Type B pancreatic cell (in vitro differentiated cells): Measurements from ENCODE around the gene MACROH2A2. TPM values are rescaled to one million over a fixed set of nuclear protein-coding genes. Genes with fewer than 3 reads are reported as not detected.
"Not testable (repeated sequence)": the region's sequence is repeated elsewhere in the genome, so short reads cannot be mapped to it uniquely, and the experiment has no call there.

Experiments used
- DNase-seq: peaks from one replicate; pipeline ENCODE4 v3.0.0; 2021; ENCODE audit warnings: mixed read lengths; ENCODE audit not compliant: unreplicated experiment; ENCODE audit errors: extremely low spot score
- H3K27ac Mint-ChIP-seq: 2 replicates; pipeline ENCODE4 v1.8.0; 2021; ENCODE audit warnings: mild to moderate bottlenecking, mixed read lengths
- H3K27me3 Mint-ChIP-seq: 2 replicates; pipeline ENCODE4 v1.8.0; 2021; ENCODE audit warnings: mixed read lengths
- H3K36me3 Mint-ChIP-seq: 2 replicates; pipeline ENCODE4 v1.8.0; 2021; ENCODE audit warnings: mixed read lengths
- H3K4me1 Mint-ChIP-seq: one replicate; pipeline ENCODE4 v1.8.0; 2021; ENCODE audit warnings: mixed read lengths; ENCODE audit not compliant: unreplicated experiment
- H3K4me3 Mint-ChIP-seq: 2 replicates; pipeline ENCODE4 v1.8.0; 2021; ENCODE audit warnings: mild to moderate bottlenecking, mixed read lengths
- H3K9me3 Mint-ChIP-seq: 2 replicates; pipeline ENCODE4 v1.8.0; 2021; ENCODE audit warnings: mixed read lengths
- total RNA-seq: library from RNA; stranded (reverse); gene quantifications from 2 replicates; pipeline ENCODE4 v1.2.1, GENCODE V29; 2021; ENCODE audit warnings: low replicate concordance
- TF ChIP-seq, protein P1 (sequence below): fragments of 200-600 bp; sonication (generic); conservative IDR thresholded peaks from 2 replicates; pipeline ENCODE4 v1.5.0; 2021; ENCODE audit warnings: antibody characterized with exemption, mild to moderate bottlenecking

The MACROH2A2 gene
- total RNA-seq, 1 donor from 2014 or later, result 117 TPM

DNA sequence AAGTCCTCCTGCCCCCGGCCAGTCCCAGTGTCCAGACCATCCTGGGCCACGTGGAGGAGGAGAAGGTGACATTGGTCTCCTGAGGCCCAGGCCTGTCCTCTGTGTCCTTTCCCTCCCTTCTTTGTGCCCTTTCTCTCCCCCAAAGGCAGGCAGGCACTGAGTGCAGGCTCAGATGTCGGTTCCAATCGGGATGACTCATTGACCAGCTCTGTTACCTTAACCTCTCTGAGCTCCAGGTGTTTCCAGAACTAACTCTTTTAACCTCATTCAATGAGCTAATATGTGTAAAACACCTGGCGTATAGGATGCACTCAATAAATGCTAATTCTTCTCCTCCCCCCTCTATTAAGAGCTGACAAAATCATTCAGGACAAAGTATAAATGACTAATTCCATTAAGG is 25.7 kb downstream of the MACROH2A2 start:
- Mint-ChIP-seq H3K36me3 (peaks cover 49% of the 10 kb centered on the region), H3K27me3 (no peaks in the 10 kb centered on the region), H3K27ac (no peak overlapping the region), H3K4me3 (no peak overlapping the region), H3K9me3 (no peaks in the 10 kb centered on the region), H3K4me1 (peaks cover 13% of the 10 kb centered on the region)
- DNase-seq, result no peak
- TF ChIP-seq, protein P1, sequence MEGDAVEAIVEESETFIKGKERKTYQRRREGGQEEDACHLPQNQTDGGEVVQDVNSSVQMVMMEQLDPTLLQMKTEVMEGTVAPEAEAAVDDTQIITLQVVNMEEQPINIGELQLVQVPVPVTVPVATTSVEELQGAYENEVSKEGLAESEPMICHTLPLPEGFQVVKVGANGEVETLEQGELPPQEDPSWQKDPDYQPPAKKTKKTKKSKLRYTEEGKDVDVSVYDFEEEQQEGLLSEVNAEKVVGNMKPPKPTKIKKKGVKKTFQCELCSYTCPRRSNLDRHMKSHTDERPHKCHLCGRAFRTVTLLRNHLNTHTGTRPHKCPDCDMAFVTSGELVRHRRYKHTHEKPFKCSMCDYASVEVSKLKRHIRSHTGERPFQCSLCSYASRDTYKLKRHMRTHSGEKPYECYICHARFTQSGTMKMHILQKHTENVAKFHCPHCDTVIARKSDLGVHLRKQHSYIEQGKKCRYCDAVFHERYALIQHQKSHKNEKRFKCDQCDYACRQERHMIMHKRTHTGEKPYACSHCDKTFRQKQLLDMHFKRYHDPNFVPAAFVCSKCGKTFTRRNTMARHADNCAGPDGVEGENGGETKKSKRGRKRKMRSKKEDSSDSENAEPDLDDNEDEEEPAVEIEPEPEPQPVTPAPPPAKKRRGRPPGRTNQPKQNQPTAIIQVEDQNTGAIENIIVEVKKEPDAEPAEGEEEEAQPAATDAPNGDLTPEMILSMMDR, result no peak

DNA sequence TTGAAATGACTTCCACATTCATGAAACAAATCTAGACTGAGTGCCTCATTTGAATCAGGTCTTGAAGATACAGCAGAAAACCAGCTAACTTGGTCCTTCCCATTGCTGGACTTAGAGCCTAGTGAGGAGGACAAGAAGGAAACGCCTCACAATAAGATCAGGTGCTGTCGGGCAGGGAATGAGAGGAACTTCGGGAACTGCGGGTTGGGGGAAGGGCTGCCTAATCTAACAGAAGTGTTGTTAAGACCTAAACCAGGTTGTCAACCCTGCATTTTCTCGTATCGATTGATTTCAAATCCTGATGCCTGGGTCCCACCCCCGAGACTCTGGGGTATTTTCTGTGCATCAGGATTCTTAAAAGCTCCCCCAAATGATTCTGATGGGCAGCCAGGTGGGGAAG is 26.3 kb downstream of the MACROH2A2 start:
- H3K27me3 Mint-ChIP-seq, result no peaks in the 10 kb centered on the region
- no peaks in the 10 kb centered on the region for H3K9me3 Mint-ChIP-seq
- H3K27ac Mint-ChIP-seq, result no peak overlapping the region
- peak; percentile 62 for DNase-seq
- peaks cover 12% of the 10 kb centered on the region for H3K4me1 Mint-ChIP-seq
- TF ChIP-seq, protein P1, result no peak
- peaks cover 54% of the 10 kb centered on the region for H3K36me3 Mint-ChIP-seq
- no peak overlapping the region for H3K4me3 Mint-ChIP-seq

DNA sequence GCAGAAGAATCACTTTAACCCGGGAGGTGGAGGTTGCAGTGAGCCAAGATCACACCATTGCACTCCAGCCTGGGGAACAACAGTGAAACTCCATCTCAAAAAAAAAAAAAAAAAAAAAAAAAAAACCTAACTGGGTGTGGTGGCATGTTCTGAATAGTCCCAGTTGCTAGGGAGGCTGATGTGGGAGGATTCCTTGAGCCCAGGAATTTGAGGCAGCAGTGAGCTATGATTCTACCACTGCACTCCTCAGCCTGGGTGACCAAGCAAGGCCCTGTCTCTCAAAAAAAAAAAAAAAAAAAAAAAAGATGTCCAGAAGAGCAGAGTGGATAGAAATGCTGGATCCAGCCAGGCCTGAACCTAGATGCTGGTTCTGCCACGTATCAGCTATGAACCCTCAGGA is 28.1 kb downstream of the MACROH2A2 start:
- not testable (repeated sequence) for H3K9me3 Mint-ChIP-seq, H3K27me3 Mint-ChIP-seq, DNase-seq, H3K4me3 Mint-ChIP-seq, H3K27ac Mint-ChIP-seq
- peaks cover 17% of the 10 kb centered on the region for H3K4me1 Mint-ChIP-seq
- H3K36me3 Mint-ChIP-seq, result peaks cover 52% of the 10 kb centered on the region

DNA sequence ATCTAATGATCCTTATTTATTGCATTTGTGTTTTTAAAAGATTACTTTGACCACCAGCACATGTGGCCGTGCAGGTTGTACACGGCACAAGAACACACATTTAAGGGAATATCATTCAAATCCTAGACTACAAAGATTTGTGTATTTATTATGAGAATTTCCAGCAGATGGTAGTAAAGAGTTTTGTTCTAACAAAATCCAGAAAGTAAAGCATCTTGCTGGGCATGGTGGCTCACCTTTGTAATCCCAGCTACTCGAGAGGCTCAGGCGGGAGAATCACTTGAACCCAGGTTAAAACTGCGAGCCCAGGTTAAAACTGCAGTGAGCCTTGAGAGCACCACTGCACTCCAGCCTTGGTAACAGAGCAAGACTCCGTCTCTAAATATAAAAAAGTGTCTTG is 31.5 kb downstream of the MACROH2A2 start:
- TF ChIP-seq, protein P1, result no peak
- Mint-ChIP-seq H3K36me3 (peaks cover 33% of the 10 kb centered on the region), H3K27ac (no peak overlapping the region), H3K4me1 (peaks cover 17% of the 10 kb centered on the region), H3K4me3 (no peak overlapping the region), H3K9me3 (no peaks in the 10 kb centered on the region), H3K27me3 (no peaks in the 10 kb centered on the region)
- DNase-seq, result no peak

DNA sequence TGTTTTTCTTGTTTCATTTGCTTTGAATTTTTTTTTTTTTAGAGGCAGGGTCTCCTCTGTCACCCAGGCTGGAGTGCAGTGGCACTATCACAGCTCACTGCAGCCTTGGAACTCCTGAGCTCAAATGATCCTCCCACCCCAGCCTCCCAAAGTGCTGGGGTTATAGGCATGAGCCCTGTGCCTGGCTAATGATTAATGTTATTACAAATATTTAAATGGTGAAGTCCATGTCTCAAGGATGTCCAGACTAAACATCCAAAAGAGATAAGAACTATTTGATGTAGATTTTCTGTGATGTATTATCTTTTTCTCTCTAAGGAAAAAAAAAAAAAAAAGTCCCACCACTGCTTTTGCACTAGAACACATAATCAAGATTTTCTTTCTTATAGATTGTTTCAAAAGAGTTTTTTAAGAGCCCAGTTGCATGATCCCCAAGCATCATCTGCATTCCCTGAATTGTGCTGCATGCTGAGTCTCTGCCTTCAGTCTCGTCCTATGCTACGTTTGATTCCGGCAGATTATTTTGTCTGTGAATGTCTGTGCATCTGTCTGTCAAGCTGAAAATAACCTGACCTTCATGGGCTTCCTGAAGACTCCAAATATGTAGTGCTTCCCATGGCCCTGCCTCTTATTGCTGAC is 33.4 kb downstream of the MACROH2A2 start:
- Mint-ChIP-seq H3K4me3 (no peak overlapping the region), H3K9me3 (no peaks in the 10 kb centered on the region), H3K4me1 (peaks cover 17% of the 10 kb centered on the region), H3K27ac (no peak overlapping the region), H3K27me3 (no peaks in the 10 kb centered on the region), H3K36me3 (peaks cover 34% of the 10 kb centered on the region)
- no peak for DNase-seq
- TF ChIP-seq, protein P1, result no peak

DNA sequence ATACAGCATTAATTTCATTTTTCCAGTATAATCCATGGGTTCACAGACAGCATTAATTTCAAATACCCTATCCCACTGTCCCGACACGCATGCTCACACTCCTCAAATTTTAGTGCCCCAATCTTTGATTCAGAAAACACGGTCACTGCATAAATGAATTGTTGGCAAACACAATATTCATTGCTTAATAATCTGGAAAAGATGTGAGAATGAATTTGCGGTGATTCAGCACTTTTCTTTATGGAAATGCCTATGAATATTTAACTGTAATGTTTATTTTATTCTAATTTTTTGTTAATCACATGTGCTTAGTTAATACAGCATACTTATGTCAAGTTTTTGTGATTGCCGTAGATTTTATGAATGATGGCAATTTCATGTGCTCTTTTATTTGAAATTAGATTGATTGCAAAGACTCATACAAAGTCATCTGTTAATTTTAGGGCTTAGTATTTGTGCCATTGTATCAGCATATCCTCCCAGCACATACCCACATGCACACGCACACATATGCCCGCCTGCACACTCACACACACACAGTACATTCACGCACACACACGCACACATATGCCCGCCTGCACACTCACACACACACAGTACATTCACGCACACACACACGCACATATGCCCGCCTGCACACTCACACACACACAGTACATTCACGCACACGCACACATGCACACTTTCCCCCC is 35.1 kb downstream of the MACROH2A2 start:
- Mint-ChIP-seq H3K36me3 (peaks cover 32% of the 10 kb centered on the region), H3K4me1 (peaks cover 17% of the 10 kb centered on the region), H3K4me3 (no peak overlapping the region), H3K27ac (no peak overlapping the region), H3K27me3 (no peaks in the 10 kb centered on the region), H3K9me3 (no peaks in the 10 kb centered on the region)
- no peak for DNase-seq
- TF ChIP-seq, protein P1, result no peak
